GM18499 (cell line): Measurements from ENCODE around the gene EYA2.
"Not testable (repeated sequence)": the region's sequence is repeated elsewhere in the genome, so short reads cannot be mapped to it uniquely, and the experiment has no call there.

ENCODE experiments used
- ATAC-seq: cut with Tn5 transposase; IDR thresholded peaks from one replicate; pipeline ENCODE4 v1.9.1; 2021; ENCODE audit warnings: moderate number of reproducible peaks; ENCODE audit not compliant: insufficient read depth, unreplicated experiment

The EYA2 gene

DNA sequence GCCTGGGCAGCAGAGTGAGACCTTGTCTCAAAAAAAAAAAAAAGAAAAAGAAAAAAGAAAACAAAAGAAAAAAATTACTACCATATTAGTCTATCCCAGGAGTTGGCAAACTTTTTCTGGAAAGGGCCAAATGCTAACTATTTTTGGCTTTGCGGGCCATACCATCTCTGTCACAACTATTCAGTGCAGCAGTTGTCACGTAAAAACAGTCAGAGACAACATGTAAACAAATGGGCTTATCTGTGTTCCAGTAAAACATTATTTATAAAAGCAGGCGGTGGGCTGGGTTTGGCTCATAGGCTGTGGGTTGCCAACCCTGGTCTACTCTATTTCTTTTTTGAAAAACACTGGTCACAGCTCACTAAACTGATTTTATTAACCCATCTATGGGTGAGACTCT is 53.4 kb downstream of the EYA2 start:
- no peak for ATAC-seq

DNA sequence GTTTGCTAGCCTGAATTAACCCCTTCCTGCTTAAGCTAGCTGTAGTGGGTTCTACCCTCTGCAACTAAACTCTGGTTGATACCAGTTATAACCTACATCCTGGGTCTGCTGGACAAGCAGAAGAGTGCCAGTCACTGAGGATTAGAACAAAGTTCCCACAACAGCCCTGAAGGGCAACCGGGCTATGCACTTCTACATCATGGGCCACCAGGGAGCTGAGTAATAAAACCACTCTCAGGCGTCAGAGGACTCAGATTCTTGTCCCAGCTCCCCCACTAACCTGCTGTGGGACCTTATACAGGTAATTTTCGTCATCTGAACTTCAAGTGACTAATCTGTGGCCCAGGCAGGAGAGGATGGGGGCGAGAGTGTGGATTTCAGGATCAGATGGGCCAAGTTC is 56.8 kb downstream of the EYA2 start:
- no peak for ATAC-seq

DNA sequence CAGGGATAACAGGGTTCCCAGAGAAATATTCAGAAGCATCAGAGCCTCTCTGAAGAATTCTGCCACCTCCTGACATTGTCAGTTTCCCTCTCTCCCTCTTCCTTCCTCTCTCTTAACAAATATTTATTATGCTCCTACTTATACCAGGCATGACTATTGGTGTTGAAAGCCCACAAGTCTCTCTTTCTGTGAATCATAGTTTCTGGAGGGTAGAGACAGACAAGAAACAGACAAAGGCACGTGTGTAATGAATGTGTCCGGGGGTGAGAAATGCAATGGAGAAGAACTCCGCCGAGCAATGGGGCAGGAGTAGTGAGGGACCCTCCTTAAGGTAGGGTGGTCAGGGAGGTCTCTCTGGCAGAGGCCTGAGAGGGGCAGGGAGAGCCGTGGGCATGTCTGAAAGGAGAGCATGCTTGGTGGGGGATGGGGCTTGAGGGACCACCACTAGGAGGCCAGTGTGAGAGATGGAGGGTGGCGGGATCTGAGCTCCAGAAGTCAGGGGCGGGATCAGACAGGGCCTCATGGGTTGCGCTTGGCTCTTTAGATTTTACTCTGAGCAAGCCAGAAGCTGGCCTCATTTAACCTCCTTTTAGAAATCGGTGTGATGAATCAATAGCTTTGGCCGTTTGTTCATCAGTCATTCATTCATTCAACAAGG is 57.3 kb downstream of the EYA2 start:
- ATAC-seq, result no peak

DNA sequence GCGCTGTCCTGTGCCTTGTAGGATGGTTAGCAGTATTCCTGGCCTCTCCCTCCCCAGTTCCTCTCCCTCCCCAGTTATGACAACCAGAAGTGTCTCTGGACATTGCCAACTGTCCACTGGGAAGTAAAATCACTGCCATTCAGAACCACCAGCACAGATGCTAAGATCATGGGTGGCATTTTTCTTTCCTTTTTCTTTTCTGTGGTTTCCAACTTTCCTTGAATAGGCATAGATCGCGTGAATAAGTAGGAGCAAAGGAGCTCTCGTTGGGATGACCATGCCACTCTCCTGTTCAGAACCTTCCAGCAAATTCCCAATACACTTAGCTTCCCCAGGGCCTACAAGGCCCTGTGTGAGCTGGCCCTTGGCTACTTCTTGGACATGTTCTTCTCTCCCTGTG is 59.0 kb downstream of the EYA2 start:
- ATAC-seq, result no peak

DNA sequence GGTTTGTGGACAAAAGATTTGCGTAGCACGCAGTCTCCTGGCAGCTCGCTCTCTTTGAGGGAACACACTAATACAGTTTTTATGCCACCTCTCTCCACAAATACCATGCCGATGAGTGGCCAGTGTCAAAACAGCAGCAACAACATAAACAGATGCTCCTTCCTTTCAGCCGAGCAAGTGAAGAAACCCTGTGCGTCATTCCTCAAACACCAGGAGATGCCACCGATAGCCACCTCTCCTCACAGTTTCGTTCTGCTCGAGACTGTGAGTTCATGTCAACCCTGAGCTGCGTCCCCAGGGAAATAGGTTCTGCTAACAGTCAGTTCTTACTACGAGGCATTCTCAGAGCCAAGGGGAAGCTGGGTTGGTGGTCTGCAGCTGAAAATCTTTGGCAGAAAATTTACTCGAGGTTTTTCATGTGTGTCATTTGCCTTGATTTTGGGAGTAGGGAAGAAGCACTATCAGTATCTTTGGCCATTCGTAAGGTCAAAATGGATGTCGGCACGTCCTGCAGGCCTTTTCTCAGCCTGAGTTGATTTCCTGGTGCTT is 59.9 kb downstream of the EYA2 start:
- ATAC-seq, result no peak

DNA sequence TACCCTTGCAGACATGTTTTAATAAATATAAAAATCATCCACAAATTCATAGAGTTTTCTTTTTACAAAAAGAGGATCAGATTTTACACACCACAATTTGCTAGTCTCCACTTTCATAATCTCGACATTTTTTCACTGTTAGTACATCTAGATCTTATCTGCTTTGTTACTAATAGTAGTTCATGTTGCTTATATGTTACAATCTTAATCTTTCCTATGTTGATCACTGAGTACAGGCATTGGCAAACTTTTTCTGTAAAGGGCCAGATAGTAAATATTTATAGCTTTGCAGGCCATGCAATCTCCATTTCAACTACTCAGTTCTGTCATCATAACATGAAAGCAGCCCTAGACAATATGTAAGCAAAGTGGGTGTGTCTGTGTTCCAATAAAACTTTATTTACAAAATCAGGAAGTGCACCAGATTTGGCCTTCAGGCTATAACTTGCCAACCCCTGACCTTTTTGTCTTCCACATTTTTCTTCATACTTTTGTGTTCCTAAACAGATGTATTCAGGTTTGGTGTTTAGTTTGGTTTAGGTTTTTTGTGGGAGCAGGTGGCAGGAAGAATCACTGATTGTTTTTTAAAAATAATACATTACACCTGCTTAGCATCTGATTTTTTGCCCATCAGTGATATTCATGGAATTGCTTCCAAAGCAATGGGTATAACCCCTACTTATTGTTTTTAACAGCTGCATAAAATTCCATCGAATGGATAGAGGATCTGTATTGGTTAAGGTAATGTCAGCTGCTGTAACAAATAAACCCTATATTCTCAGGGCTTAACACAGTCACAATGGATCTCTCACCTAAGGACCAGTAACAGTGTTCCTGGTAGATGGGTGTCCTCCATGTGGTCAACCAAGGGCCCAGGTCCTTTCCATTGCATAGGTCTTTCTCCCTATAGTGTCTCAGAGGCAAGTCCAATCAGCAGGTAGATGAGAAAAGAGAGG is 61.2 kb downstream of the EYA2 start:
- no peak for ATAC-seq

DNA sequence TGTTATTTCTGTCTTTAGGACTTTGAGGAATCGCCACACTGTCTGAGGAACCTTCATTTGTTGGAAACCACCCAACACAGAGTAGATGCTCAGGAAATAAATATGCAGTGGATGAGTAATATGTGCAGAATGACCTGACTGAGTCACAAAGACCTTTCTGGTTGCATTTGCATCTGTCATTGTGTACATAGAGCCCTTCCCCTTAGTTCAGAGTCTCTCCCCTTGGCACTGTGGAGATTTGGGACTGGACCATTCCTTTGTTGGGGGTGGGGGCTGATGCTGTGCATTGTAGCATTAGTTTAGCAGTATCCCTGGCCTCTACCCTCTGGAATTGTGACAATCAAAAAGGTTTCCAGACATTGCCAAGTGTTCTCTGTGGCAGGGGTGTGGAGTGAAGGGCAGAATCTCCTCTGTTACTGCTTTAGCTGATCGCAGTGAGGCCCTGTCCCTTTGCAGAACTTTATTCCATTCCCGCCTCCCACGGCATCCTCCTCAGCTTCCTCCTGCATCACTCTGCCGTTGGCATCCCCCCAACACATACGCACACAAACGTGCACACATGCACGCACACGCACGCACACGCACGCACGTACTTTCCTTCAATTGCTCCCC is 64.5 kb downstream of the EYA2 start:
- ATAC-seq, result no peak

DNA sequence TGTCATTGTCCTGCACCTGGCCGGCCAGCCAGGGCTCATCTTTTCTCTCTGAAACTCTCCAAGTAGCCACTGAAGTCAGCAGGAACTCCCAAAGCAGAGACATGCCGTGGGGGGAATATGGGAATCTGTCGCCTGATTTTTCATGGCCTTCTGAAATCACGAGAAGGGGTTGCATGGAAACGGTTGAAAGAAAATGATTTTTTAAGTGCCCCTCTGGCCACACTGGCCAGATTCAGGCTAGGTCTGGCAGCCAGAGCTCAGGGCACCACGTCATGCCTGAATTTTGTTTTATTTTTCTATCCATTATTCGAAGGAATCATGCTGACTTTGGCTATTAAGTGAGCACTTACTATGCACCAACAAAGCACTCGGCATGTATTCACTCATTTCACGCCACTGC is 65.2 kb downstream of the EYA2 start:
- no peak for ATAC-seq

DNA sequence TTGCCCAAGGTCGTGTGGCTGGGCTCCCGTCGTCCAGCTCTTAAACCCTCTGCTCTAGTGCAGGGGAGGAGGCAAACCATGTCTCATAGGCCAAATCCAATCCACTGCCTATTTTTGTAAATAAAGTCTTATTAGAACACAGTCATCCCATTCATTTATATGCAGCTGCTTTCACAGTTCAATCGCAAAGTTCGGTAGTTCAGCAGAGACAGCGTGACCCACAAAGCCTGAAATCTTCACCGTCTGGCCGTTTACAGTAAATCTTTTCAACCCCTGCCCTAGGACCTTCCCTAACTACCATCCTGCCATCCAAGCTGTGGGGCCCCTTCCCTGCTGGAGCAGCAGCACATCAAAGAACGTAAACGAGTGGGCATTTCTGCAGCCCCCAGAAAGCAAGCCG is 65.9 kb downstream of the EYA2 start:
- no peak for ATAC-seq

DNA sequence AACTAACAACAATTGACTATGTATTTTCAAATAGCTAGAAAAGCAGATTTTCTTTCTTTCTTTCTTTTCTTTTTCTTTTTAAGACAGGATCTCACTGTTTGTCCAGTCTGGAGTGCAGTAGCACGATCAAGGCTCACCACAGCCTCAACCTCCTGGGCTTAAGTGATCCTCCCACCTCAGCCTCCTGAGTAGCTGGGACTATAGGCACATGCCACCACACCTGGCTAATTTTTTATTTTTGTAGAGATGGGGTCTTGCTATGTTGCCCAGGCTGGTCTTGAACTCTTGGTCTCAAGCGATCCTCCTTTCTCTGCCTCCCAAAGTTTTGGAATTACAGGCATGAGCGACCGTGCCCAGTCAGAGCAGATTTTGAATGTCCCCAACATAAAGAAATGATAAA is 67.3 kb downstream of the EYA2 start:
- ATAC-seq, result not testable (repeated sequence)

DNA sequence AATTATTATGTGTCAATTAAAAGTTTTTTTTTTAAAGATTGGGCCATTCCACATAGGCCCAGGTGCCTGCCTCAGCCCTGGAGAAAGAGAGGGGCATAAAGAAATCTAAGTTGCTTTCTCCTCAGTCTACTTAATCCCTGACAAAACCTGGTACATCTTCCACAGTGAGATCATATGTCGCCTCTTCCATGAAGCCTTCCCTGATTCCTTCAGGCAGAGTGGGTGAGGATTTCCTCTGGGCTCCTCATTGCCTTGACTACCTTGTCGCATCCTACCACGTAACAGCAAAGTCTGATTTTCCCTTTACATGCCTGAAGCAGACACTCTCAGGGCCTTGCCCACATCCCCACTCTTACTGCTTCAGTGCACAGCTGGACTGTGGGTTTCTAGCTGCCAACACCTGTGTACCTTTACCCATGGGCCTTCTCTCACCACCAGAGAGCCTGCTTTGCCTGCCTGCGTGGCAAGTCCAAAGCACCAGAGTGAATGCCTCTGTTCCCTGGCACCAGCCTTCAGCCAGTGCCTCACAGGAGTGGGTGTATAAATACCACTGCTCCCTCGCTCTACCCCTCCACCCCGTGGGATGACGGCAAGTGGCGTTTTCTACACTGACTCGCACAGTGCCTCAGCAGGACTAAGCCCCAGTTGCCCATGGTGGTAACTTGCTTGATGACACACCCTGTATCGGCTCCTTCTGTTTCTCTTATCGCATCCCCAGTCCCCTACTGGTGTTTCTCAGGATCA is 68.0 kb downstream of the EYA2 start:
- no peak for ATAC-seq

DNA sequence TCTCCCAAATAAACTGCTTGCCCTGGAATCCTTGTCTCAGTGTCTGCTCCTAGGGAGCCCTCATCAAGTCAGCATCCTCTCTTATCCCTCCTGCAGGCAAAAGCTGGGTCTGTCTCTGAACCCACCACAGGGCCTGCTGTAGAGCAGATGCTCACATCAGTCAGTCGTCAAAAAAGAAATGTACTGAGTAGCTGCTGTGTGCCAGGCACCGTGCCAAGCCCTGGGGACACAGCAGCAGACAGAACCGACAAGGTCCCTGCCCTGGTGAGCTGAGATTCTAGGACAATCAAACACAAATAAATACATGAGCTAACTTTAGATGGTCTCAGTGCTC is 68.5 kb downstream of the EYA2 start:
- ATAC-seq, result no peak

DNA sequence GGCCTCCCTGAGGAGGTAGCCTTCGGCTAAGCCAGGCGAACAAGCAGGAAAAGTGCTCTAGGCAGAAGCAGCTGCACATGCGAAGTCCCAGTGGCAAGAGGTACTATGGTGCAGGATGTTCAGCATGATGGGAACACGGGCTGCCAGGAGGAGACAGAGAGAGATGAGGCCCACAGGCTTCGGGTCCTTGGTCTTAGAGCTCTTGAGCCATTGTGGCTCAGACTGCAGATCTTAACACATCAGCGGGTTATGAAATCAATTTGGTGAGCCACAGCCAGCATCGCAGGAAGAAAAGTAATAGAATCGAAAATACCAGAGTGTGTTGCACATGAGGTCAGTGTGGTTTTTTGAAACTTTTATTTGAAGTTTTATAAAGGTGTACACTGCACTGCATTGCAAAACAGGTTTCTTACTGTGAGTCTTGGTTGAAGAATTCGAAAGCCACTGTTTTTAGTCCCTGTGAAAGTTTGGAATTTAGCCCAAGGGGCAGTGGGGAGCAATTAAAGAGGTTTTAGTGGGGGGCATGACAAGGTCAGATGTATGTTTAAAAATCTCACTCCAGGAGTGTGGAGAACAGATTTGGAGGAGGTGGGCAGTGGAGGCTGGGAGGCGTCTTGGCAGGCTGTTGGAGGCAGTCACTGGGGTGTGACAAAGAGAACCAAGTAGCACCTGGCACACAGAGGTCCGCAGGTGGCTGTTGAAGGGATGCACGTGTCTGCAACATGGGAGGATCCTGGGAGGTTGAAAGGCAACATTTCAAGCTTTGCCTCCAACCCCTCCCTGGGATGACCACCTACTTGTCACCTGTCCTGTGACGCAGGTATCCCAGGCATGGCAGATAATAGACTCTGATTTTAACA is 69.3 kb downstream of the EYA2 start:
- no peak for ATAC-seq

DNA sequence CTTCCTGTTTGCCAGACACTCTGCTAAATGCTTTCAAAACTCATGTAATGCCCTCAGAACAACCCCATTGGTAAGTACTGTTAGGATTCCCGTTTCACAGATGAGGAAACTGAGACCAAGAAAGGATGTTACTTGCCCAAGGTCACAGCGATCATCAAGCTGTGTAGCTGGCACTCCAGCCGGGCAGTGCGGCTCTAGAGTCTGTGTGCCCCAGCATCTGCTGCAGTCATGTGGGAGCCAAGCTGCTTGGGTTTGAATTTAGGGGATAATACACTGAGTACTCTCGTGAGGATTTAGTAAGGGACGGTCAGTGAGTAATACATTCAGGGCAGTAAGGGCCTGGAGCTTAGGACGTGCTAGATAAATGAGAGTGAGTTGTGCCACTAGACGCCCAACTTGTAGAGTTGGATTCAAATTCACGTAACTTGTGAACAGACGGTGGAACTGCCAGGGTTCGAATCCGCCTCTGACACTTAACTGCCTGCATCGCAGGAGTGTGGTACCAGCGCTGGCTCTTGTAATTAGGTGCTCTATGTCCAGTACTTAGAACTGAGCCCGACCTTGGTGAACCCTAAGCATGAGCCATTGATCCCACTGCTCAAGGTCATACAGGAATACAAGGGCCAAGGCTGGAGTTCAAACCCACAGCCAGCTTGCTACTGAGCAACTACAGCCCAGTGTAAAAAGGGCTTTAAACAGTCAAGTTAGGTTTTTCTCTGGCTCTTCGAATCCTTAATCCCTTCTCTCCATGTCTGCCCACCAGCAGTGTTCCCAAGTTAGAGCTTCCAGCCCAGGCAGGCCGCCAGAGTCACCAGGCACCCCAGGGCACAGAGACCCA is 70.2 kb downstream of the EYA2 start:
- no peak for ATAC-seq

DNA sequence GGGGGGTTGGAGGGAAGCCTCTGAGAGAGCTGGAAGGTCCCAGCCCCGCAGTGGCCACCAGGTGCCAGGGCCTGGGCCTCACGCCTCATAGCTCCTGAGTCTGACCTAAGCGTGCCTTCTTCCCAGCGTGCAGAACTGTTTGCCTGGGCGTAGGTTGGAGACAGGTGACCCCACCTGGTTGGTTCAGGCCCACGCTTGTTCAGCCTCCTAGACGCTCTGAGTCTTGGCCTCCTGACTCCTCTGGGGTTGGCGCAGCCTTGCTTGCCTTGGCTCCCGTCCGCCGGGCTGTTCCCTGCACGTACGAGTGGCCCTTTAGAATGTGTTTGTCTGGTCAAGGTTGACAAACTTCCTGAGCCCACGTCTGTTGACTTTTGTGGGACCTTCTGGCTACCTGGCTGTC is 70.8 kb downstream of the EYA2 start:
- no peak for ATAC-seq

DNA sequence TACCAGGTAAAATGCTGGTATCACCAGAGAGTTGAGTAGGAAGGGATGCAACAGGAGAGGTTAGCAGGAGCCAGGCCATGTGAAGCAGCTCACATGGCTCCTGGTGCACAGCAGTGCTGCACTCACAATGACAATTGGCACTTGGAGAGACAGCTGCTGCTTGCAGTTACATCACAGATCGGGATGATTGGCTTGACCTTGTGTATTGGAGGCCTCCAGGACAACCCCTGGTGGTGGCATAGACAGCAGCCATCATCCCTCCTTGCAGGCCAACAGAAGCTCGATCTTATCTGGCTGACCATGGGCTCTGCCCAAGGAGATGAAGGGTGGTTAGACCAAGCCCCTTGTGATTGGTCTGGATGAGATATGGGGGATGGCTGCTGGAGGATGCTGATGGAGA is 73.0 kb downstream of the EYA2 start:
- no peak for ATAC-seq

DNA sequence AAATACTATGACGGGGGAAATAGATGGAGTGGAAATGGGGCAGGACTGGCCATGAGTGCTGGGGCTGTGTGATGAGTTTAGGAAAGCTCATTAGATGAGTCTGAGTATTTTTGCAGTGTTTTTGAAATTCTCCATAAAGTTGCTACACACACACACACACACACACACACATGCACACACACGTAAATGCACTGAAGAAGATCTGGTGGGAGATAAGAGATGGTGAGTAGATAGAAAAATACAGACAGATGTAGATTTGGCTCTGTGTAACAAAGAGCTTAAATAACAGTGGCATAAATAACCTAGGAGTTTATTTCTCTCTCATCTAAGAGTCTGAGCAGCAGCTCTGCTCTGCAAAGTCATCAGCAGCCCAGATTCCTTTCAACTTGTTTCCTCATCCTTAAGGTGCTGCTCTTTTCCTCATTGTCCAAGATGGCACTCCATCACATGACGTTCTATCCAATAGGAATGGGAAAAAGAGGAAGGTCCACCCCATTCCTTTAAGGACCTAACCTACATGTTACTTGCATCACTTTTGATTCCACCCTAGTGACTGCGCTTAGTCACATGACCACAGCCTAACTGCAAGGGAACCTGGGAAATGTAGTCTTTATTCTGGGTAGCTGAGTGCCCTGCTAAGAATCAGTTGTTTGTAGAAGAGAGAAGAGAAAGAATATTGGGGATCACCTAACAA is 76.4 kb downstream of the EYA2 start:
- ATAC-seq, result no peak

DNA sequence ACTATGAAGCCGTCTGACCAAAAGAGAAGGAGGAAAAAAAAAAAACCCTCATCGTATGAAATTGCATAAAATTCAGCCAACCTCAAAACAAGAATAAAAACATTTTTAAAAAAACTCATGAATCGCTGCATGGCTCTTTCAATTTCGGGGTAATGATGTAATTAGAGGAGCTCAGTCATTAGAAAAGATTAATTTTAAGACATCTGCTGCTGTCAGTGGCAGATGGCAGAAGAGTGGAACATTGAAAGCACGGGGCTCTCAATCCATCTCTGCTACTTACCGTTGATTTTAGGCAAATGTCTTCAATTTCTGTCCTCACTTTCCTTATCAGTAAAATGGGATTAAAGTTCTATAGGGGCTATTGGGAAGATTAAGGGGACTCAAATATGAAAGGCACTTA is 79.1 kb downstream of the EYA2 start:
- ATAC-seq, result no peak
